Stimulated activated naive B cell treated with anti-CD40 and anti-IgM and Interleukin-4, amounts not matched to agents 10 μg/mL and 1 μg/mL and 100 μg/mL, for 72 hours (primary cell): Measurements from ENCODE around the gene MYLK3.

Source experiments
- ATAC-seq, 2 donors: fragments of 150-1000 bp; cut with Tn5 transposase; replicated peaks; 2 replicates each; pipeline ENCODE4 v1.10.0; 2021; ENCODE audit warnings: moderate library complexity in 1 of 2
- DNase-seq: peaks from one replicate; pipeline ENCODE4 v3.0.0; 2021
- H3K27ac Mint-ChIP-seq: one replicate; pipeline ENCODE4 v1.8.0; 2022; ENCODE audit warnings: mild to moderate bottlenecking, mixed read lengths
- H3K27me3 Mint-ChIP-seq, 2 donors: one replicate each; pipeline ENCODE4 v1.8.0; 2022; ENCODE audit warnings: mixed read lengths in 2 of 2
- H3K36me3 Mint-ChIP-seq, 2 donors: one replicate each; pipeline ENCODE4 v1.8.0; 2022; ENCODE audit warnings: mixed read lengths in 2 of 2, mild to moderate bottlenecking in 1 of 2
- H3K4me1 Mint-ChIP-seq, 2 donors: one replicate each; pipeline ENCODE4 v1.8.0; 2022; ENCODE audit warnings: mixed read lengths in 2 of 2, mild to moderate bottlenecking in 1 of 2
- H3K4me3 Mint-ChIP-seq, 2 donors: one replicate each; pipeline ENCODE4 v1.8.0; 2022; ENCODE audit warnings: mild to moderate bottlenecking in 2 of 2, mixed read lengths in 2 of 2, moderate library complexity in 1 of 2
- H3K9me3 Mint-ChIP-seq, 2 donors: one replicate each; pipeline ENCODE4 v1.8.0; 2022; ENCODE audit warnings: mixed read lengths in 2 of 2, mild to moderate bottlenecking in 1 of 2

The MYLK3 gene

DNA sequence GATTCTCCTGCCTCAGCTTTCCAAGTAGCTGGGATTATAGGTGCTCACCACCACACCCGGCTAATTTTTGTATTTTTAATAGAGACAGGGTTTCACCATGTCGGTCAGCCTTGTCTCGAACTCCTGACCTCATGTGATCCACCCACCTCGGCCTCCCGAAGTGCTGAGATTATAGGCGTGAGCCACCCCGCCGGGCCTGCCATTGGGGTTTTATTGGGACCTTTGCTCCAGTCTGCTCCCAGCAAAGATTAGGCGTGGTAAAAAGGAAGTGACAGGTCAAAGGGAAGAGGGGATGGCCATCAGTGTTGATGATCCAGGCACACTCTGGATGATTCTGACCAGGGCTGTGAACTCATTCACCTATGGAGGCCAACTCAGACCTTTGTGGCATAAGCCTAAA is 20.5 kb downstream of the MYLK3 start:
- no peak for DNase-seq
- H3K4me1 Mint-ChIP-seq, result no peaks in the 10 kb centered on the region
- no peak overlapping the region for H3K27ac Mint-ChIP-seq
- H3K27me3 Mint-ChIP-seq, result peaks cover 0 to 8% of the 10 kb centered on the region in 2 donors
- peaks cover 0 to 5% of the 10 kb centered on the region in 2 donors for H3K36me3 Mint-ChIP-seq
- no peak for ATAC-seq
- H3K9me3 Mint-ChIP-seq, result peaks cover 0 to 4% of the 10 kb centered on the region in 2 donors
- no peak overlapping the region for H3K4me3 Mint-ChIP-seq

- no peak overlapping the region for H3K4me3 Mint-ChIP-seq
- no peaks in the 10 kb centered on the region for H3K4me1 Mint-ChIP-seq
- H3K27ac Mint-ChIP-seq, result no peak overlapping the region
- peaks cover 0 to 5% of the 10 kb centered on the region in 2 donors for H3K36me3 Mint-ChIP-seq
- peaks cover 0 to 4% of the 10 kb centered on the region in 2 donors for H3K9me3 Mint-ChIP-seq
- H3K27me3 Mint-ChIP-seq, result peaks cover 0 to 8% of the 10 kb centered on the region in 2 donors
- no peak for ATAC-seq
- DNase-seq, result no peak
Measured at GRCh38 chr16:46727184-46727583, 21.0 kb downstream of the MYLK3 start.

DNA sequence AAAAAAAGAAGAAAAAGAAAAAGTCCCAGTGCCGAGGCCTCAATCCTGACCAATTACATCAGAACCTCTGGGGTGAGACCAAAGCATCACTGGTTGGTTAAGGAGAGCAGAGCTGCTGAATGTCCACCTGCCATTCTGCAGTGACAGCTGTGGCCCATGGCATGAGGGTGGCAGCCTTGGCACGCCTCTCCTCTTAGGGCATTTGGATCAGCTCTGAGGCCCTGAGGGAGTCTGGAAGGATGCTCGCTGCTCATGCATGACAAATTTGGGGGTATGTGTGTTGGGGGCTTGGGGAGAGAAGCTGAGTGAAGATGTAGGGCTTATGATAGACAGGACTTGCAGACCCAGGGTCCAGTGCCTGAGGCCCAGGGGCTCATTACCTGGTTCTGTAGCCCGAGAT is 26.3 kb downstream of the MYLK3 start:
- Mint-ChIP-seq H3K27ac (no peak overlapping the region), H3K4me3 (no peak overlapping the region), H3K9me3 (peaks cover 0 to 6% of the 10 kb centered on the region in 2 donors), H3K36me3 (peaks cover 0 to 5% of the 10 kb centered on the region in 2 donors), H3K4me1 (no peaks in the 10 kb centered on the region), H3K27me3 (peaks cover 0 to 8% of the 10 kb centered on the region in 2 donors)
- DNase-seq, result no peak
- no peak for ATAC-seq

GRCh38 chr16:46720619-46721018 is 27.5 kb downstream of the MYLK3 start:
- Mint-ChIP-seq H3K36me3 (no peaks in the 10 kb centered on the region), H3K4me1 (peaks cover 2 to 5% of the 10 kb centered on the region in 2 donors), H3K4me3 (no peak overlapping the region), H3K9me3 (peaks cover 0 to 2% of the 10 kb centered on the region in 2 donors), H3K27me3 (peaks cover 0 to 8% of the 10 kb centered on the region in 2 donors), H3K27ac (no peak overlapping the region)
- no peak for DNase-seq
- no peak for ATAC-seq

- H3K27ac Mint-ChIP-seq, result no peak overlapping the region
- no peak overlapping the region for H3K4me3 Mint-ChIP-seq
- DNase-seq (no peak), ATAC-seq (no peak)
- H3K9me3 Mint-ChIP-seq, result peaks cover 0 to 2% of the 10 kb centered on the region in 2 donors
- peaks cover 0 to 8% of the 10 kb centered on the region in 2 donors for H3K27me3 Mint-ChIP-seq
- no peaks in the 10 kb centered on the region for H3K36me3 Mint-ChIP-seq
- peaks cover 2 to 5% of the 10 kb centered on the region in 2 donors for H3K4me1 Mint-ChIP-seq
Measured at GRCh38 chr16:46719528-46719927, 28.6 kb downstream of the MYLK3 start.

GRCh38 chr16:46718214-46718613 is 29.9 kb downstream of the MYLK3 start:
- Mint-ChIP-seq H3K9me3 (peaks cover 0 to 2% of the 10 kb centered on the region in 2 donors), H3K27ac (no peak overlapping the region), H3K4me3 (no peak overlapping the region), H3K27me3 (peaks cover 0 to 8% of the 10 kb centered on the region in 2 donors), H3K4me1 (peaks cover 3 to 12% of the 10 kb centered on the region in 2 donors), H3K36me3 (no peaks in the 10 kb centered on the region)
- DNase-seq (no peak), ATAC-seq (no peak)

- ATAC-seq (no peak), DNase-seq (no peak)
- no peak overlapping the region for H3K4me3 Mint-ChIP-seq
- H3K27me3 Mint-ChIP-seq, result peaks cover 0 to 8% of the 10 kb centered on the region in 2 donors
- peaks cover 7 to 17% of the 10 kb centered on the region in 2 donors for H3K4me1 Mint-ChIP-seq
- peaks cover 0 to 2% of the 10 kb centered on the region in 2 donors for H3K9me3 Mint-ChIP-seq
- H3K27ac Mint-ChIP-seq, result no peak overlapping the region
- no peaks in the 10 kb centered on the region for H3K36me3 Mint-ChIP-seq
Measured at GRCh38 chr16:46717692-46718091, 30.5 kb downstream of the MYLK3 start.

GRCh38 chr16:46715769-46716305 is 32.3 kb downstream of the MYLK3 start:
- Mint-ChIP-seq H3K4me3 (no peak overlapping the region), H3K27me3 (peaks cover 0 to 8% of the 10 kb centered on the region in 2 donors), H3K4me1 (peaks cover 15 to 31% of the 10 kb centered on the region in 2 donors), H3K27ac (no peak overlapping the region), H3K9me3 (peaks cover 0 to 2% of the 10 kb centered on the region in 2 donors), H3K36me3 (no peaks in the 10 kb centered on the region)
- DNase-seq, result no peak
- ATAC-seq, result peak; percentile 54 to 71

DNA sequence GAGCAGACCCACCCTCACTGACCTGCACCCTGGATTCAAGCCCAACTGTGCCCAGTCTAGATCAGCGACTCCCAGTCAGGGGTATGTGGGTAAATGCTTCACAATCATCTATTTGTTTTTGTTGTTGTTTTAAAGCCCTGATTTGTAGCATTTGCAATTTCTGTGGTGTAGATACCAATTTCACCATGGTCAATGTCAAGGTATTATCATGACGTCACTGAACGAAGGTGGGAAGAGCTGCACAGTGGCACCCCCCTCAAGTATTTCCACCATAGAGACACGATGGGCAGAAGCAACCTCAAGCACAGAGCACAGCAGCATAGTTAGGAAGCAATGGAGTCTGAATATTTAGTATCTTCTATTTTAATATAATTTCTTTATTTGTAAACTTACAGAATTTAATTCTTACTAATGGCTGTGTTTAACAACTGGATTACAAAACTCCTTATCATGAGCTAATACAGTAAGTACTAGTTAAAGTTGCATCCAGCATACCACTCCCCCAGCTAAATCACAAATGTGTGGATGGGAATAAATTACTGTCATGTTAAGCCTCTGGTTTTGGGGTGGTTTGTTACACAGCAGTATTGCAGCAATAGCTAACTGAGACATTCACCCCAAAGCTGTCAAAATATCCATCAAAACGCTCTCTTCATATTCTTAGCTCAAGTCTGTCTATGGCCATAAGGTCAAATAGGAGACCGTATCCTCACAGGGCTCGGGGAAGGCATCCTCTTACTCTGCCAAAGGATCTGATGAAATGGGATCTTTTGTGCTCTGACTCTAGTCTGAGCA is 33.1 kb downstream of the MYLK3 start:
- no peaks in the 10 kb centered on the region for H3K9me3 Mint-ChIP-seq
- DNase-seq (no peak), ATAC-seq (no peak)
- no peak overlapping the region for H3K4me3 Mint-ChIP-seq
- H3K4me1 Mint-ChIP-seq, result peaks cover 15 to 31% of the 10 kb centered on the region in 2 donors
- H3K27ac Mint-ChIP-seq, result no peak overlapping the region
- no peaks in the 10 kb centered on the region for H3K36me3 Mint-ChIP-seq
- peaks cover 0 to 8% of the 10 kb centered on the region in 2 donors for H3K27me3 Mint-ChIP-seq

DNA sequence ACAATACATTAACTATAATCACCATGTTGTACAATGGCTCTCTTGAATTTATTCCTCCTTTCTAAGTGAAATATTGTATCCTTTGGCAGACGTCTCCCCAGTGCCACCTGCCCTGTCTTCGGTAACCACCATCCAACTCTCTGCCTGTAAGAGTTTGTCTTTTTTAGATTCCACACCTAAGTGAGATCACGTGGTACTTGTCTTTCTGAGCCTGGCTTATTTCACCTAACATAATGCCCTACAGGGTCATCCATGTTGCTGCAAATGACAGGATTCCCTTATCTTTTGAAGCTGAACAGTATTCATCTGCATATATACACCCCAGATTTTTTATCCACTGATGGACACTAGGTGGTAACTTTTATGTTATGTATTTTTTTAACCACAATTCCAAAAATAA is 34.5 kb downstream of the MYLK3 start:
- Mint-ChIP-seq H3K4me3 (no peak overlapping the region), H3K4me1 (peaks cover 15 to 31% of the 10 kb centered on the region in 2 donors), H3K36me3 (no peaks in the 10 kb centered on the region), H3K27me3 (peaks cover 0 to 8% of the 10 kb centered on the region in 2 donors), H3K27ac (no peak overlapping the region), H3K9me3 (no peaks in the 10 kb centered on the region)
- ATAC-seq, result no peak
- DNase-seq, result no peak

DNA sequence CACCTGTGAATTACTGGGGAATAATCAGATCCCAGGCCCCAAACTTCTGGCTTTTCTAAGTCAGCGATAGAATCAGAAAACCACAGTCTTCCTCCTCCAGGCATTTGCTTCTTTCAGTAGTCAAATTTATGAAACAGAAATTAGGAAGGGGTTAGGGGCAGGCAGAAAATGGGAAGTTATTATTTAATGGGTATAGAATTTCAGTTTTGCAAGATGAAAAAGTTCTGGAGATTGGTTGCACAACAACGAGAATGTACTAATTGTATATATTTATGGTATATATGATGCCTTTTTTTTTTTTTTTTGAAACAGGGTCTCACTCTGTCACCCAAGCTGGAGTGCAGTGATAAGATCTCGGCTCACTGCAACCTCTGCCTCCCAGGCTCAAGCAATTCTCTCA is 35.2 kb downstream of the MYLK3 start:
- Mint-ChIP-seq H3K4me3 (peak overlapping the region in 1 of 2 donors; percentile 41), H3K9me3 (no peaks in the 10 kb centered on the region), H3K27ac (no peak overlapping the region), H3K4me1 (peaks cover 15 to 31% of the 10 kb centered on the region in 2 donors), H3K27me3 (peaks cover 0 to 6% of the 10 kb centered on the region in 2 donors), H3K36me3 (no peaks in the 10 kb centered on the region)
- peak; percentile 41 to 48 for ATAC-seq
- no peak for DNase-seq

DNA sequence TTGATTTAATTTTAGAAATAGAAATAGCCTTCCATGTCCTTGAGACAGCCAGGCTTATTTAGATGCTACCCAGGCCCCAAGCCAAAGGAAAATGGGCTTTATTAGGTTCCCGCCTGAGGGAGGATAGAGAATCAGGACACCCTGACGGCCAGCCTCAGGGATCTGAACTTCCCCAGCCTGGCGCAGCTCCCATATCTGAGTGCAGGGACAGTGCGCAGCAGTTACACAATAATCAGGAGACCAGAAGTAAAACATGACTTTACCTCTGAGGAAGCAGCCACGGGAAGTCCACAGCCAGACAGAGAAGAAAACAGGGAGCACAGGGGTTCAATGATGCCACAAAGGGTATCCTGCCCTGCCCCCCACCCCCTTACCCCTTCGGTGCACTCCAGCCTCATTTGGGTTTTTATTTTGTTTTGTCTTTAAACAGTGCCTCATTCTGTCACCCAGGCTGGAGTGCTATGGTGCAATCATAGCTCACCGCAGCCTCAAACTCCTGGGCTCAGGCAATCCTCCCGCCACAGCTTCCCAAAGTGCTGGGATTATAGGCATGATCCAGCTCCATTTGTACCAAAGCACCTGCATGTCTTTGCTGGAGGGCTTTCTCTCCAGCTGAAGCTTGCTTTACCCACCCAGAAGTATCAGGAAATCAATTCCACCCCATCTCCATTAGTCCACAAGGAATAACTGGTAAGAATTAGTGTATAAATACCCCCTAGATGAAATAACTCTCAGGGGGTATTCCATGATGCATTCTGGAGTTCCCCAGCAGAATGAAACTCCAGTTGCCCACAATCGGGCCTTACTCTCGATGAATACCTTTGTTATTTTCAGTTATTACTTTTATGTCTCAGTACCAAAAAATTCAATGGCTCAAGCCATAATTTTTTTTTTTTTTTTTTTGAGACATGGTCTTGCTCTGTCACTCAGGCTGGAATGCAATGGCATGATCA is 36.8 kb downstream of the MYLK3 start:
- DNase-seq (no peak), ATAC-seq (no peak)
- Mint-ChIP-seq H3K27me3 (no peaks in the 10 kb centered on the region), H3K36me3 (no peaks in the 10 kb centered on the region), H3K9me3 (no peaks in the 10 kb centered on the region), H3K4me3 (no peak overlapping the region), H3K4me1 (peaks cover 15 to 31% of the 10 kb centered on the region in 2 donors), H3K27ac (no peak overlapping the region)

DNA sequence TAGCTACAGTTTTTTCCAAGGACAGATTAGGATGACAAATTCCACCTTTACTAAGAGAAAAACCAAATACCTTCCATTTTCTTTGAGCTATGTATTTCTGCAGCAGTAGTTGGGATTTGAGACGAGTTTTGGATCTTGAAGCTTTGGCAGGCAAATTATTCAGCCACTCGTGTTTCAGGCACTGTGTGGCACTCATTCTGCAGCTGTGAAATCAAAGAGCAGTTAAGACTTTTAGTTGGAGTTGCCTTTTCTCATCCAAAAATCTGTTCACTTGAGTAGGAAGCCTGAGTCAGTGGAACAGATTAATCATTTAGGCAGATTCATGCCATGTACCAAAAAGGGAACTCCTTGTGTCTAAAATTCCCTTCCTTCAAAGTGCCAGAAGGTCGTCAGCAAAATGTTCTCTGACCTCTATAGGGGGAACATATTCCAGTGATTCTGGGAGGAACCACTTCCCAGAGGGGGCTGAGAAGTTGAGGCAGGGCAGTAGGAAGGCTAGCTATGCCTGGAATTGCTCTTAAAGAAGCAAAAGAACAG is 38.6 kb downstream of the MYLK3 start:
- ATAC-seq (no peak), DNase-seq (no peak)
- H3K27me3 Mint-ChIP-seq, result no peaks in the 10 kb centered on the region
- no peaks in the 10 kb centered on the region for H3K36me3 Mint-ChIP-seq
- H3K9me3 Mint-ChIP-seq, result no peaks in the 10 kb centered on the region
- no peak overlapping the region for H3K4me3 Mint-ChIP-seq
- no peak overlapping the region for H3K27ac Mint-ChIP-seq
- peaks cover 13 to 25% of the 10 kb centered on the region in 2 donors for H3K4me1 Mint-ChIP-seq

DNA sequence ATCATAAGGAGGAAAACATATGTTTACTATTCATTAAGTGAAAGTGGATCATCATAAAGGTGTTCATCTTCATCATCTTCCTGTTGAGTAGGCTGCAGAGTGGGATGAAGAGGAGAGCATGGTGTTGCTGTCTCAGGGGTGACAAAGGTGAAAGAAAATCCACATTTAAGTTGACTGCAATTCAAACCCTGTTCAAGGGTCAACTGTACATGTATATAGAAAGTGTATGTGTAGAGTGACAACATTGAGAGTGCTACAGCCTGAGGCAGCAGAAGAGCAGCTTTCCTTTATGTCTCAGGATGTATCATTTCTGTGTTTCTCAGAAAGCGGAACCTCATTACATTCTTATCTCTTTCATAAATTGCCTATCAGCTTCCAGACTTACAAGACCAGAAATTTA is 41.5 kb downstream of the MYLK3 start:
- no peak for DNase-seq
- Mint-ChIP-seq H3K27me3 (no peaks in the 10 kb centered on the region), H3K4me1 (peaks cover 4 to 5% of the 10 kb centered on the region in 2 donors), H3K9me3 (no peaks in the 10 kb centered on the region), H3K36me3 (peaks cover 1 to 4% of the 10 kb centered on the region in 2 donors), H3K4me3 (no peak overlapping the region), H3K27ac (no peak overlapping the region)
- ATAC-seq, result no peak
